Activated T-helper 2 cell treated with anti-CD3 and anti-CD28 coated beads, Interferon-gamma antibody, Interleukin-2, Interleukin-4, amounts not matched to agents 10 μg/mL and 5 μg/mL and 100 μg/mL, durations not matched to agents 14 hours and 24 hours and 36 hours (primary cell): ENCODE measurements around the gene PPP1R7. TPM values are rescaled to one million over a fixed set of nuclear protein-coding genes. Genes with fewer than 3 reads are reported as not detected.

Experiments used
- DNase-seq: peaks from one replicate; pipeline ENCODE4 v3.0.0; 2021; ENCODE audit warnings: low spot score
- H3K27ac Mint-ChIP-seq: one replicate; pipeline ENCODE4 v1.8.0; 2021; ENCODE audit warnings: mixed read lengths
- H3K27me3 Mint-ChIP-seq: one replicate; pipeline ENCODE4 v1.8.0; 2021; ENCODE audit warnings: low read depth, mixed read lengths
- H3K36me3 Mint-ChIP-seq: one replicate; pipeline ENCODE4 v1.8.0; 2021; ENCODE audit warnings: low read depth, mixed read lengths
- H3K4me1 Mint-ChIP-seq: one replicate; pipeline ENCODE4 v1.8.0; 2021; ENCODE audit warnings: low read depth, mixed read lengths
- H3K4me3 Mint-ChIP-seq: one replicate; pipeline ENCODE4 v1.8.0; 2021; ENCODE audit warnings: low read depth, mild to moderate bottlenecking, moderate library complexity, mixed read lengths
- H3K9me3 Mint-ChIP-seq: one replicate; pipeline ENCODE4 v1.8.0; 2021; ENCODE audit warnings: mixed read lengths
- intact Hi-C: fragments of 100-400 bp; cut with micrococcal nuclease; formaldehyde crosslinking; loops from one replicate; pipeline ENCODE4 v1.15.1; 2023
- total RNA-seq: library from RNA; stranded (reverse); gene quantifications from 2 replicates; pipeline ENCODE4 v1.2.3, GENCODE V29; 2022

Gene PPP1R7
- total RNA-seq, 1 donor from 2014 or later, result 101 TPM

- DNase-seq, result no peak
- Mint-ChIP-seq H3K4me1 (peaks cover 15% of the 10 kb centered on the region), H3K27ac (no peak overlapping the region), H3K36me3 (peaks cover 33% of the 10 kb centered on the region), H3K9me3 (no peaks in the 10 kb centered on the region), H3K27me3 (no peaks in the 10 kb centered on the region), H3K4me3 (no peak overlapping the region)
- intact Hi-C loops, result no loop called here
Observed at GRCh38 chr2:241126201-241126611, 24.1 kb upstream of the PPP1R7 start.

DNA sequence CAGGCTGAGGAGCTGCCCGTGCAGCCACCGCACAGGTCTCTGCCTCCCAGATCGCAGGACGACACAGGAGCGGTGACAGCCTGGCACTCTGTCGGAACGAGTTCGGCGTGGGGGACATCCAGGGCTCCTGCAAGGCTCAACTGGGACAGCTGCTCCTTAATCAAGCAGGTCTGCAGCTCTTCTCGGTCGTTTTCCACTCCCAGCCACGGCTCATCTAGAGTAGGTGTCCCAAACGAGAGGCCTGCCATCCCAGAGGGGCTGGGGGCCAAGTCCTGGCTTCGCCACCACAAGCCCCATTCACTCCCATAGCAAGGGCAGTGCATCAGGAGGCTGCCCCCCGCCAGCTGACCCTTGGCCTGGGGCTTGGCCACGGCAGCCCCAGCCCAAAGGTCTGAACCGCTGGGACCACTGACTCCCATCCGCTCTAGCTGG is 23.5 kb upstream of the PPP1R7 start:
- Mint-ChIP-seq H3K36me3 (peaks cover 27% of the 10 kb centered on the region), H3K27me3 (no peaks in the 10 kb centered on the region), H3K4me1 (peaks cover 15% of the 10 kb centered on the region), H3K27ac (peak overlapping the region; percentile 91), H3K9me3 (no peaks in the 10 kb centered on the region), H3K4me3 (no peak overlapping the region)
- intact Hi-C loops, result no loop called here
- DNase-seq, result no peak

GRCh38 chr2:241128266-241128665 is 22.0 kb upstream of the PPP1R7 start:
- Mint-ChIP-seq H3K27me3 (no peaks in the 10 kb centered on the region), H3K27ac (peak overlapping the region; percentile 91), H3K4me1 (peaks cover 15% of the 10 kb centered on the region), H3K9me3 (no peaks in the 10 kb centered on the region), H3K36me3 (peaks cover 27% of the 10 kb centered on the region), H3K4me3 (no peak overlapping the region)
- intact Hi-C loops, result no loop called here
- DNase-seq, result no peak

GRCh38 chr2:241129086-241129871 is 21.0 kb upstream of the PPP1R7 start:
- Mint-ChIP-seq H3K9me3 (no peaks in the 10 kb centered on the region), H3K36me3 (peaks cover 34% of the 10 kb centered on the region), H3K4me3 (no peak overlapping the region), H3K4me1 (peaks cover 15% of the 10 kb centered on the region), H3K27ac (peak overlapping the region; percentile 34), H3K27me3 (no peaks in the 10 kb centered on the region)
- no peak for DNase-seq
- intact Hi-C loops, result no loop called here

DNA sequence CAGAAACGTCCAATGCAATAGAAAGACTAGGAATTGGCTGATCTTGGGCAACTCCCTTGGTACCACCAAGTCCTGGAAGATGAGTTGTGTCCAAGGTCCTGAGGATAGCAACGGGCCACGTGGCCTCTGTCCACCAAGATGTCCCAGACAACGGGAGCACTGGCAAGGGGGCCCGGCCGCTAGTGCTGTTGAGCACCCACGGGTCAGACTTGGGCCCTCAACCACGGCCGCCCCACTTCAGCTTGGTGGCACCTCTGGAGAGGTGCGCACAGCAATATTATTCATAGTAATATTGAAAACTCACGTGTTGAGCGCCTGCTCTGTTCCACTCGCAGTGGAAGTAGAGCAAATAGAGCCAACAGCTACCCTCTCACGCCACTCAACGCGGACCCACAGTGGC is 20.0 kb upstream of the PPP1R7 start:
- Mint-ChIP-seq H3K4me3 (no peak overlapping the region), H3K27me3 (no peaks in the 10 kb centered on the region), H3K27ac (no peak overlapping the region), H3K36me3 (peaks cover 34% of the 10 kb centered on the region), H3K4me1 (peaks cover 15% of the 10 kb centered on the region), H3K9me3 (no peaks in the 10 kb centered on the region)
- no peak for DNase-seq
- intact Hi-C loops, result no loop called here

- DNase-seq, result no peak
- H3K36me3 Mint-ChIP-seq, result peaks cover 29% of the 10 kb centered on the region
- intact Hi-C loops, result no loop called here
- H3K9me3 Mint-ChIP-seq, result no peaks in the 10 kb centered on the region
- no peaks in the 10 kb centered on the region for H3K27me3 Mint-ChIP-seq
- peaks cover 15% of the 10 kb centered on the region for H3K4me1 Mint-ChIP-seq
- no peak overlapping the region for H3K27ac Mint-ChIP-seq
- no peak overlapping the region for H3K4me3 Mint-ChIP-seq
Observed at GRCh38 chr2:241131531-241131930, 18.7 kb upstream of the PPP1R7 start.

- H3K27me3 Mint-ChIP-seq, result no peaks in the 10 kb centered on the region
- H3K27ac Mint-ChIP-seq, result no peak overlapping the region
- intact Hi-C loops, result no loop called here
- H3K9me3 Mint-ChIP-seq, result no peaks in the 10 kb centered on the region
- peaks cover 24% of the 10 kb centered on the region for H3K36me3 Mint-ChIP-seq
- peaks cover 8% of the 10 kb centered on the region for H3K4me1 Mint-ChIP-seq
- H3K4me3 Mint-ChIP-seq, result no peak overlapping the region
- DNase-seq, result no peak
Observed at GRCh38 chr2:241132538-241133435, 17.5 kb upstream of the PPP1R7 start.

- DNase-seq, result no peak
- Mint-ChIP-seq H3K27me3 (no peaks in the 10 kb centered on the region), H3K36me3 (peaks cover 21% of the 10 kb centered on the region), H3K4me3 (no peak overlapping the region), H3K4me1 (peaks cover 4% of the 10 kb centered on the region), H3K9me3 (no peaks in the 10 kb centered on the region), H3K27ac (no peak overlapping the region)
- intact Hi-C loops, result no loop called here
Observed at GRCh38 chr2:241133436-241133820, 16.8 kb upstream of the PPP1R7 start.

GRCh38 chr2:241134711-241135110 is 15.6 kb upstream of the PPP1R7 start:
- Mint-ChIP-seq H3K36me3 (peaks cover 28% of the 10 kb centered on the region), H3K4me3 (no peak overlapping the region), H3K27ac (no peak overlapping the region), H3K27me3 (no peaks in the 10 kb centered on the region), H3K4me1 (no peaks in the 10 kb centered on the region), H3K9me3 (no peaks in the 10 kb centered on the region)
- DNase-seq, result no peak
- intact Hi-C loops, result no loop called here

DNA sequence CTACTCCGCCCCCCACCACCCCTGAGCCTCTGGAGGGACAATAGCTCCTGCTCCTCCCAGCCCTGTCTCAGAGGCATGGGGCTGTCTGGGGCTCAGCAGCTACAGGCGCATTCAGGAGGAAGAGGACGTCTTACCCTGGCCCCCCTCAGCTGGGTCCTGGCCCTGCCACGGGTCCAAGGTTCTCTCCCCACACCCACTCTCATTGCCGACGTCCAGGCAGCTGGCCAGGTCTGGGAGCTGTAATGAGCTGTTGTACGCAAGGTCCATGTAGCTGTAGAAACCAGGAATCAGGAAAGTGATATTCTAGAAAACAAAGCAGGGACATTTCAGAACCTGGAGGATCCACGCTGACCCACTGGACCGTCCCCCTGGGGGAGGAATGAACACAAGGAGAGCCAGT is 14.5 kb upstream of the PPP1R7 start:
- no peak overlapping the region for H3K27ac Mint-ChIP-seq
- intact Hi-C loops, result no loop called here
- H3K36me3 Mint-ChIP-seq, result peaks cover 28% of the 10 kb centered on the region
- no peaks in the 10 kb centered on the region for H3K9me3 Mint-ChIP-seq
- H3K27me3 Mint-ChIP-seq, result no peaks in the 10 kb centered on the region
- no peak for DNase-seq
- no peaks in the 10 kb centered on the region for H3K4me1 Mint-ChIP-seq
- no peak overlapping the region for H3K4me3 Mint-ChIP-seq

DNA sequence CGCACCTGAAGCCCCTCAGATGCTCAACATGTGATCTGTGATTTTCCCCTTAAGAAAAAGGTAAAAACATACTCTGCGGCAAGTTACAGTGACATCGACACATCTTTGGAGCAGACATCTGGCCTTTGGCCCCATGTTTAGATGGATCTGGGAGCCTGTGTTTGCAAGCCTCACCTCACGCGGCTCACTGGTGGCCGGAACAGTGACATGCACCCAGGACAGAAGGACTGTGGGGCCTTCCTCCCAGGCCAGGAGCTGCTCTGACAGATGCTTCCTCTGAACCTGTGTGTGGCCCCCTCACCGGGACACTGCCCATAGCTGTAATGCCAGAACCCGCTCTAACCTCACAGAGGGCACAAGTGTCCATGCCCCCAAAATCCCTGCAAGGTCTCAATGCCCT is 14.1 kb upstream of the PPP1R7 start:
- H3K4me1 Mint-ChIP-seq, result no peaks in the 10 kb centered on the region
- H3K36me3 Mint-ChIP-seq, result peaks cover 30% of the 10 kb centered on the region
- H3K27me3 Mint-ChIP-seq, result no peaks in the 10 kb centered on the region
- intact Hi-C loops, result no loop called here
- DNase-seq, result no peak
- no peak overlapping the region for H3K4me3 Mint-ChIP-seq
- no peak overlapping the region for H3K27ac Mint-ChIP-seq
- H3K9me3 Mint-ChIP-seq, result no peaks in the 10 kb centered on the region

DNA sequence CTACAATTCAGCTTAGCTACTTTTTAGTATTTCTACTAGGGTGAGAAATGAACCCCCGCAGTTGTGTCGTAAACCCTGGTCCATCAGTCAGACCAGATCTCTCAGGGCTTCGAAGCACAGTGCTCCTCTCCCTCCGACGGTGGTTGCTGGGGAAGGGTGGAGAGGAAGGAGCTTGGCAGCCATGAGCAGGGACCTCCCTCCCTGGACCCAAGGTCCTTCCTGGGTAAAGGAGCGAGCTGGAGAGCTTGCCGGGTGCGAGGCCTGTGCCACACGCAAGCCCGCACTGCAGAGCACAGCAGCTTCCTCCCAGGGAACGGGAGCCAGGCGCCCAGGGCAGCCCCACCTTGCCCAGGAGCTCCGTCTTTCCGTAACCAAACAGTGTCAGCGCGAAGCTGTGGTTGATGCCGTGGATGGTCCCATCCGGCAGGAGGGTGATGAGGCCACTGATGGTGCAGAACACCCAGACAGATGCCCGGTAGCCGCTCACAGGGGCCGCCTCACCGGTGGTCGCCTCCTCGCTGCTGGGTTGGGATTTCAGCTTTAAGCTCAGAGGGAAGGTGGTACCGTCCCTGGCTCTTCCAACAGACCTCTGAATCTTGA is 13.5 kb upstream of the PPP1R7 start:
- Mint-ChIP-seq H3K27ac (no peak overlapping the region), H3K36me3 (peaks cover 35% of the 10 kb centered on the region), H3K9me3 (no peaks in the 10 kb centered on the region), H3K4me1 (no peaks in the 10 kb centered on the region), H3K4me3 (no peak overlapping the region), H3K27me3 (no peaks in the 10 kb centered on the region)
- no peak for DNase-seq
- intact Hi-C loops, result no loop called here
